Measurements from ENCODE around the gene HSD17B12. TPM values are rescaled to one million over a fixed set of nuclear protein-coding genes. Genes with fewer than 3 reads are reported as not detected.

The HSD17B12 gene
- total and polyA plus RNA-seq, 11 donors, result 40.5 to 114 (median 70.0) TPM

GRCh38 chr11:43644621-43645299 lies 35.8 kb upstream of the HSD17B12 start:
- ATAC-seq (peak in 1 of 4 donors; percentile 44), DNase-seq (no peak)
- peaks cover 0 to 22% (median 11%) of the 10 kb centered on the region in 12 donors for H3K4me1 ChIP-seq
- peaks cover 0 to 3% (median under 1%) of the 10 kb centered on the region in 9 donors for H3K36me3 ChIP-seq
- 15 to 20% (median 18%) methylated on average over 7 of the region's 7 CpGs for WGBS, 4 donors
- H3K27ac ChIP-seq, result peak overlapping the region in 9 of 12 donors; percentile 58 to 87 (median 80)
- H3K27me3 ChIP-seq, result peaks cover 0 to 30% (median 11%) of the 10 kb centered on the region in 9 donors
- intact Hi-C loops (cut with DNase I), result loop anchor here in 5 of 10 donors (1.0 to 10.0 kb wide), 6 partner anchors 33 to 210 kb away; partner anchors contain the start of gene HSD17B12 (in 2 of the 5)
- H3K4me3 ChIP-seq, result peak overlapping the region; percentile 67 to 94 (median 87)
- H3K9me3 ChIP-seq, result no peaks in the 10 kb centered on the region
- TF ChIP-seq CTCF (IDR thresholded peaks at IDR 0.05), result no peak
- TF ChIP-seq POLR2A (IDR thresholded peaks at IDR 0.05), result no peak

GRCh38 chr11:43646767-43647166 lies 33.8 kb upstream of the HSD17B12 start:
- Histone ChIP-seq H3K36me3 (peaks cover 0 to 6% (median 3%) of the 10 kb centered on the region in 9 donors), H3K4me1 (peaks cover 0 to 22% (median 11%) of the 10 kb centered on the region in 12 donors), H3K4me3 (no peak overlapping the region), H3K27ac (no peak overlapping the region), H3K27me3 (peaks cover 0 to 10% (median under 1%) of the 10 kb centered on the region in 9 donors), H3K9me3 (no peaks in the 10 kb centered on the region)
- ATAC-seq (no peak), DNase-seq (no peak)
- intact Hi-C loops (cut with DNase I), result loop anchor here in 2 of 10 donors (10.0 kb wide), 2 partner anchors 158 to 208 kb away; no protein-coding TSS in a partner anchor
- WGBS, 4 donors, result 89 to 91% (median 90%) methylated on average over 2 of the region's 2 CpGs
- TF ChIP-seq CTCF (IDR thresholded peaks at IDR 0.05) (no peak), POLR2A (IDR thresholded peaks at IDR 0.05) (no peak)

- TF ChIP-seq POLR2A (IDR thresholded peaks at IDR 0.05), result no peak
- TF ChIP-seq CTCF (IDR thresholded peaks at IDR 0.05), result no peak
- H3K4me1 ChIP-seq, result peaks cover 0 to 16% (median 10%) of the 10 kb centered on the region in 12 donors
- no peak for DNase-seq
- 78 to 97% (median 91%) methylated on average over 7 of the region's 7 CpGs for WGBS, 4 donors
- H3K27me3 ChIP-seq, result no peaks in the 10 kb centered on the region
- H3K4me3 ChIP-seq, result no peak overlapping the region
- H3K27ac ChIP-seq, result no peak overlapping the region
- intact Hi-C loops (cut with DNase I), result loop anchor here in 2 of 10 donors (10.0 kb wide), 2 partner anchors 156 to 206 kb away; no protein-coding TSS in a partner anchor
- ATAC-seq, result no peak
- H3K36me3 ChIP-seq, result peaks cover 0 to 6% (median 3%) of the 10 kb centered on the region in 9 donors
- no peaks in the 10 kb centered on the region for H3K9me3 ChIP-seq
These were observed 31.6 kb upstream of the HSD17B12 start for GRCh38 chr11:43648888-43649287.

- no peak for TF ChIP-seq POLR2A (IDR thresholded peaks at IDR 0.05)
- TF ChIP-seq CTCF (IDR thresholded peaks at IDR 0.05), result peak in 3 of 12 donors; percentile 8 to 14 (median 12)
- intact Hi-C loops (cut with DNase I), result loop anchor here in 2 of 10 donors (10.0 kb wide), 2 partner anchors 155 to 205 kb away; no protein-coding TSS in a partner anchor
- no peak overlapping the region for H3K4me3 ChIP-seq
- no peaks in the 10 kb centered on the region for H3K9me3 ChIP-seq
- H3K27me3 ChIP-seq, result no peaks in the 10 kb centered on the region
- DNase-seq (no peak), ATAC-seq (no peak)
- H3K36me3 ChIP-seq, result peaks cover 0 to 6% (median 3%) of the 10 kb centered on the region in 9 donors
- peaks cover 0 to 16% (median 10%) of the 10 kb centered on the region in 12 donors for H3K4me1 ChIP-seq
- no peak overlapping the region for H3K27ac ChIP-seq
- WGBS, 4 donors, result 81 to 87% (median 85%) methylated on average over 4 of the region's 4 CpGs
These were observed 31.0 kb upstream of the HSD17B12 start for GRCh38 chr11:43649501-43649900.
